PC-9 (cell line): Measurements from ENCODE around the gene CDH13. TPM values are rescaled to one million over a fixed set of nuclear protein-coding genes. Genes with fewer than 3 reads are reported as not detected.

Experiments
- BruUV-seq: library from RNA; stranded (reverse); fragments of 400-500 nt; replicated peaks from 2 replicates; lab custom pipeline; 2021; lab: Mats Ljungman, UMichigan
- CTCF ChIA-PET: fragments of 300-600 bp; sonication (Branson Sonifier 250); formaldehyde crosslinking; loops from one replicate; lab custom pipeline; 2022; ENCODE audit warnings: antibody characterized with exemption; lab: Charles Lee
- POLR2A ChIA-PET: fragments of 300-600 bp; sonication (Branson Sonifier 250); formaldehyde crosslinking; loops from one replicate; lab custom pipeline; 2022; ENCODE audit warnings: antibody characterized with exemption; ENCODE audit not compliant: unreplicated experiment; lab: Charles Lee
- DNase-seq, 2 experiments: peaks; one replicate each; pipeline versions ENCODE4 v3.0.0 to v3.0.0-alpha.2; 2015 to 2022; ENCODE audit warnings: mixed read lengths in 1 of 2
- H2AFZ ChIP-seq: fragments of 200-600 bp; sonication (generic); 2 replicates; pipeline ENCODE4 v1.8.1; 2017; ENCODE audit warnings: antibody characterized with exemption
- H3F3A ChIP-seq: fragments of 200-600 bp; sonication (generic); 2 replicates; pipeline ENCODE4 v1.8.1; 2017; ENCODE audit warnings: antibody characterized with exemption, mild to moderate bottlenecking, low read depth; ENCODE audit not compliant: insufficient read depth
- H3K27ac ChIP-seq: fragments of 200-600 bp; sonication (generic); 2 replicates; pipeline ENCODE4 v1.6.1; 2016; ENCODE audit warnings: mixed run types
- H3K27me3 ChIP-seq: fragments of 200-600 bp; sonication (generic); 2 replicates; pipeline ENCODE4 v1.6.1; 2016; ENCODE audit warnings: low read depth, mixed run types; ENCODE audit not compliant: insufficient read depth
- H3K36me3 ChIP-seq: fragments of 200-600 bp; sonication (generic); 2 replicates; pipeline ENCODE4 v1.6.1; 2016; ENCODE audit warnings: low read depth, mixed run types
- H3K4me1 ChIP-seq: fragments of 200-600 bp; sonication (generic); replicated peaks from 2 replicates; pipeline ENCODE4 v1.6.1; 2016; ENCODE audit warnings: mixed run types; ENCODE audit not compliant: insufficient read depth
- H3K4me2 ChIP-seq: fragments of 200-600 bp; sonication (generic); 2 replicates; pipeline ENCODE4 v1.6.1; 2017; ENCODE audit warnings: mixed run types
- H3K4me3 ChIP-seq: fragments of 200-600 bp; sonication (generic); 2 replicates; pipeline ENCODE4 v1.6.1; 2016; ENCODE audit warnings: mixed run types
- H3K79me2 ChIP-seq: fragments of 200-600 bp; sonication (generic); 2 replicates; pipeline ENCODE4 v1.6.1; 2017; ENCODE audit warnings: low read depth, mixed run types
- H3K9me2 ChIP-seq: fragments of 200-600 bp; sonication (generic); 2 replicates; pipeline ENCODE4 v1.8.1; 2017; ENCODE audit warnings: mild to moderate bottlenecking; ENCODE audit not compliant: insufficient read depth
- H3K9me3 ChIP-seq: fragments of 200-600 bp; sonication (generic); 2 replicates; pipeline ENCODE4 v1.8.1; 2016; ENCODE audit warnings: low read depth; ENCODE audit not compliant: insufficient read depth
- H4K20me1 ChIP-seq: fragments of 200-600 bp; sonication (generic); 2 replicates; pipeline ENCODE4 v1.8.1; 2017; ENCODE audit not compliant: insufficient read depth
- EZH2 ChIP-seq: fragments of 200-600 bp; sonication (generic); IDR thresholded peaks from 2 replicates; pipeline ENCODE4 v1.8.0; 2017; ENCODE audit warnings: antibody characterized with exemption, low read depth
- intact Hi-C: fragments of 100-400 bp; cut with micrococcal nuclease; formaldehyde crosslinking; loops from one replicate; pipeline ENCODE4 v1.10.0; 2022; ENCODE audit not compliant: unreplicated experiment
- total RNA-seq: library from RNA; stranded (reverse); gene quantifications from 2 replicates; pipeline ENCODE4 v1.2.3, GENCODE V29; 2021
- TF ChIP-seq, protein P1 (sequence below): fragments of 200-600 bp; sonication (generic); conservative IDR thresholded peaks from 2 replicates; pipeline ENCODE4 v1.6.1; 2017; ENCODE audit warnings: mixed run types, antibody characterized with exemption, mild to moderate bottlenecking, moderate library complexity

CDH13 gene
- total RNA-seq, 1 experiment from 2014 or later, result 0.24 TPM

DNA sequence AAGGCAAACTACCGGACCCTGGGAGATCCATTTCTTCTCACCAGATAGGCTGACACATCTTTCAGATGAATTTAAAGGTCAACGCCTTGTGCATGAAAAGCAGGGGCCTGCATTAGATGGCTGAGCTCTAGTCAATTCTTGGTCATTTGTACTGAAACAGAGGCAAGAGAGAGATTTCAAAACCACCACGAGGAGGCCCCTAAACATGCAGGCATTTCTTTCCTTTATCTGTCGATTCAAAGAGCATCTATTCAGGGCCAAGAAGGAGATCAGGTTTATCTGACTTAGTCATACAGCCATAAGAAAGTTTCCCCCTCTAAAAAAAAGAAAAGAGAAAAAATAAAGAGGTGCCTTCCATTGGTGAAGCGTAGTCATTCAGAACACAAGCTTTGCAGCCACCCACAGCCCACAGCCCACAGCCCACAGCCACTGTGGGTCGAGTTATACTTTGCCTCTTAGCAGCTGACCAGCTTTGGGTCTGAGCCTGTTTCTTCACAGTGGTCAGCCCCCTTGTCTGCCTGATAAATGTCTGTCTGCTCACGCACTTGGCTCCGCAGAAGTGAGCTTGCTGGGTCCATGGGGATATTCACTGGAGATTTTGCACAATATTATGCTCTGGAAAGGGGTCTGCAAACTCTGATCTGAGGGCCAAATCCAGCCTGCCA, 207.5 kb downstream of the CDH13 start:
- Histone ChIP-seq H2AFZ (no peak overlapping the region), H4K20me1 (no peaks in the 10 kb centered on the region), H3K36me3 (no peaks in the 10 kb centered on the region), H3K9me2 (no peaks in the 10 kb centered on the region), H3K9me3 (no peaks in the 10 kb centered on the region), H3K4me3 (no peak overlapping the region), H3K4me2 (no peak overlapping the region), H3K4me1 (no peaks in the 10 kb centered on the region), H3K27ac (no peak overlapping the region), H3K27me3 (peaks cover 18% of the 10 kb centered on the region), H3F3A (no peaks in the 10 kb centered on the region), H3K79me2 (no peaks in the 10 kb centered on the region)
- BruUV-seq, result no TSS peak
- ChIA-PET POLR2A (no interaction called here), CTCF (no interaction called here)
- DNase-seq, result no peak
- TF ChIP-seq, protein P1, sequence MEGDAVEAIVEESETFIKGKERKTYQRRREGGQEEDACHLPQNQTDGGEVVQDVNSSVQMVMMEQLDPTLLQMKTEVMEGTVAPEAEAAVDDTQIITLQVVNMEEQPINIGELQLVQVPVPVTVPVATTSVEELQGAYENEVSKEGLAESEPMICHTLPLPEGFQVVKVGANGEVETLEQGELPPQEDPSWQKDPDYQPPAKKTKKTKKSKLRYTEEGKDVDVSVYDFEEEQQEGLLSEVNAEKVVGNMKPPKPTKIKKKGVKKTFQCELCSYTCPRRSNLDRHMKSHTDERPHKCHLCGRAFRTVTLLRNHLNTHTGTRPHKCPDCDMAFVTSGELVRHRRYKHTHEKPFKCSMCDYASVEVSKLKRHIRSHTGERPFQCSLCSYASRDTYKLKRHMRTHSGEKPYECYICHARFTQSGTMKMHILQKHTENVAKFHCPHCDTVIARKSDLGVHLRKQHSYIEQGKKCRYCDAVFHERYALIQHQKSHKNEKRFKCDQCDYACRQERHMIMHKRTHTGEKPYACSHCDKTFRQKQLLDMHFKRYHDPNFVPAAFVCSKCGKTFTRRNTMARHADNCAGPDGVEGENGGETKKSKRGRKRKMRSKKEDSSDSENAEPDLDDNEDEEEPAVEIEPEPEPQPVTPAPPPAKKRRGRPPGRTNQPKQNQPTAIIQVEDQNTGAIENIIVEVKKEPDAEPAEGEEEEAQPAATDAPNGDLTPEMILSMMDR, result no peak
- TF ChIP-seq EZH2, result no peak
- intact Hi-C loops, result no loop called here

DNA sequence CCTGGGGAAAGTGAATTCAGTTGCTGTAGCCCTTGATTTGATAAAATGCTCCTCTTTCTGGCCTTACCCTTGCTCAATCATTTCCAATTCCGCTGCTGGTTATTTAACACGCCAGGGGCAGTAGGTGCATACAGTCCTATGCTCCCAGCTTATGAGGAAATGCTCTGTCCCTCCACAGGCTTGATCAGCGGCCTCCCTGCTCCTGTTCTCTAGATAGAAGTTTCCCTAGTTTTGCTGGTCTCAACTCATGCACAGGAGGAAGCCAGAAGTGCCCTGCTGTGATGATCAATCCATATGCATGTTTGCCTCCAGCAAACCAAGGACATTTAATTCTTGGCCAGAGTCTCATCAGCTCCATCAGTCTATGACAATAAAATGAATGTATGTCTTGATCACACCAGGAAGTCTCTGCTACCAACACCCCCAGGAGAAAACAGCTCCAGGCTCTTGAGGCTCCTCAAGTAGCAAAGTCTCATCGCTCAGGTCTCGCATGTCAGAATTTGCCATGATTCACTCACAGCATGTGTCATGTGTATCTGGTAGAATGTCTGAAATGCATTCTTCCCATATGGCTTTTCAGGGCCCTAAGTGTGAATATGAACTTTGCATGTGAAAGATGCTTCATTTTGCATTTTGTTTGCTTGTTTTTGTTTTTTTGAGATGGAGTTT, 208.9 kb downstream of the CDH13 start:
- BruUV-seq, result no TSS peak
- Histone ChIP-seq H3K4me2 (no peak overlapping the region), H3K79me2 (no peaks in the 10 kb centered on the region), H3K9me2 (no peaks in the 10 kb centered on the region), H3F3A (no peaks in the 10 kb centered on the region), H4K20me1 (no peaks in the 10 kb centered on the region), H3K4me3 (no peak overlapping the region), H3K9me3 (no peaks in the 10 kb centered on the region), H3K27ac (no peak overlapping the region), H3K4me1 (no peaks in the 10 kb centered on the region), H3K27me3 (peaks cover 18% of the 10 kb centered on the region), H2AFZ (no peak overlapping the region), H3K36me3 (no peaks in the 10 kb centered on the region)
- no peak for DNase-seq
- ChIA-PET POLR2A (no interaction called here), CTCF (no interaction called here)
- TF ChIP-seq, protein P1, result no peak
- no peak for TF ChIP-seq EZH2
- intact Hi-C loops, result no loop called here

DNA sequence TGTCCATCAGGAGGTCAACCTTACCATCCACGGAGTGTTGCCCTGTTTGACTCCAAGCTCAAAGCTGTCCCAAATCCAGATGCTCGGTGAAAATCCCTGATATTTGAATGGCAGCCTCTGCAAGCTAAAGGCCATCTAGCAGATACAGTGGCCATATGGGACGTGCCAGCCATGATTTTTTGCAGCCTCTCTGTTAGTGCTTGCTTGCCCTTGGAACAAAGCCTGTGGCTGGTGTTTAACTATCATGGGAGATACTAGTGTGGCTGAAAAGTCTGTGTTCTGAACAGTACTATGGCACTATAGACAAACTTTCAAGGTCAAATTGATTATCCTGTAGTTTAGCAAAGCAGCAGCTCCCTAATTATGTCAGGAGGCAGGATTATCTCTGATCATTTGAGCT, 214.3 kb downstream of the CDH13 start:
- BruUV-seq, result no TSS peak
- TF ChIP-seq, protein P1, result no peak
- no peak for TF ChIP-seq EZH2
- Histone ChIP-seq H3K9me3 (no peaks in the 10 kb centered on the region), H3K27ac (no peak overlapping the region), H3K79me2 (no peaks in the 10 kb centered on the region), H3K27me3 (peaks cover 16% of the 10 kb centered on the region), H3K4me2 (no peak overlapping the region), H3F3A (no peaks in the 10 kb centered on the region), H3K36me3 (no peaks in the 10 kb centered on the region), H4K20me1 (no peaks in the 10 kb centered on the region), H2AFZ (no peak overlapping the region), H3K4me1 (no peaks in the 10 kb centered on the region), H3K9me2 (no peaks in the 10 kb centered on the region), H3K4me3 (no peak overlapping the region)
- DNase-seq, result no peak
- intact Hi-C loops, result no loop called here
- CTCF ChIA-PET, result no interaction called here
- POLR2A ChIA-PET, result no interaction called here
